Spleen (tissue), 11 donors: ENCODE measurements around the gene GRM2. TPM values are rescaled to one million over a fixed set of nuclear protein-coding genes. Genes with fewer than 3 reads are reported as not detected.

Source experiments
- DNase-seq: peaks from one replicate; pipeline ENCODE4 v3.0.0-alpha.2; 2020
- H3K27ac ChIP-seq, 8 donors: fragments of 200-600 bp; sonication (generic) in 7 of 8; 1 replicate in 4 of 8; 2 replicates in 4 of 8; pipeline versions ENCODE4 v1.5.0 to v1.8.0; 2016 to 2021; ENCODE audit warnings: inconsistent platforms in 4 of 8, mild to moderate bottlenecking in 4 of 8, moderate library complexity in 1 of 8
- H3K27me3 ChIP-seq, 7 donors: fragments of 200-600 bp; sonication (generic) in 6 of 7; replicated peaks in 1 of 7; 1 replicate in 4 of 7; 2 replicates in 3 of 7; pipeline versions ENCODE4 v1.5.0 to v1.8.0; 2016 to 2021; ENCODE audit warnings: inconsistent platforms in 3 of 7, mild to moderate bottlenecking in 1 of 7
- H3K36me3 ChIP-seq, 6 donors: fragments of 200-600 bp; sonication (generic) in 5 of 6; 1 replicate in 4 of 6; 2 replicates in 2 of 6; pipeline versions ENCODE4 v1.5.0 to v1.8.0; 2016 to 2021; ENCODE audit warnings: inconsistent platforms in 2 of 6
- H3K4me1 ChIP-seq, 6 donors: fragments of 200-600 bp; sonication (generic) in 5 of 6; 1 replicate in 3 of 6; 2 replicates in 3 of 6; pipeline versions ENCODE4 v1.5.0 to v1.8.0; 2016 to 2021; ENCODE audit warnings: inconsistent platforms in 3 of 6
- H3K4me3 ChIP-seq, 8 donors: fragments of 200-600 bp; sonication (generic) in 7 of 8; 1 replicate in 4 of 8; 2 replicates in 4 of 8; pipeline versions ENCODE4 v1.5.0 to v1.8.0; 2016 to 2021; ENCODE audit warnings: inconsistent platforms in 4 of 8, mild to moderate bottlenecking in 4 of 8, moderate library complexity in 2 of 8
- H3K9me3 ChIP-seq, 8 donors: fragments of 200-600 bp; sonication (generic) in 7 of 8; 1 replicate in 4 of 8; 2 replicates in 4 of 8; pipeline versions ENCODE4 v1.5.0 to v1.8.0; 2016 to 2021; ENCODE audit warnings: inconsistent platforms in 4 of 8
- CTCF ChIP-seq, 11 experiments: fragments of 200-600 bp in 7 of 11; fragments of 450-650 bp in 4 of 11; sonication (generic) in 4 of 11; IDR thresholded peaks in 8 of 11; conservative IDR thresholded peaks in 3 of 11; 1 replicate in 7 of 11; 2 replicates in 4 of 11; pipeline versions ENCODE4 v1.4.0 to v1.8.0; 2016 to 2021; ENCODE audit warnings: antibody characterized with exemption in 11 of 11, inconsistent platforms in 4 of 11, mild to moderate bottlenecking in 1 of 11
- POLR2A ChIP-seq, 3 donors: fragments of 450-650 bp; IDR thresholded peaks; one replicate each; pipeline ENCODE4 v1.5.1; 2017; ENCODE audit warnings: antibody characterized with exemption in 3 of 3, mild to moderate bottlenecking in 1 of 3
- POLR2AphosphoS5 ChIP-seq, 3 donors: sonication (generic); formaldehyde crosslinking; IDR thresholded peaks; one replicate each; pipeline ENCODE4 v1.5.1; 2017; ENCODE audit warnings: antibody characterized with exemption in 3 of 3
- WGBS, 5 donors: extraction: QIAGEN DNeasy Blood & Tissue Kit in 3 of 5; methylation state at CpG; one replicate each; pipeline versions ENCODE4 v1.1.5 to v1.1.7; 2013 to 2018; 5-methylcytosine and 5-hydroxymethylcytosine counted together
- intact Hi-C: fragments of 100-400 bp; cut with DNase I; formaldehyde crosslinking; loops from one replicate; pipeline ENCODE4 v1.15.0; 2023; ENCODE audit warnings: low total_unique reads
- polyA plus RNA-seq, 3 donors: library from polyadenylated mRNA; stranded (reverse); fragments of 200-250 nt; gene quantifications; one replicate each; pipeline ENCODE4 v1.2.1, GENCODE V29; 2013
- total RNA-seq, 7 donors: library from RNA; depleted of rRNA in 3 of 7; stranded (reverse); fragments of >200 nt in 3 of 7; fragmentation: NEBNext Ultra II Directional in 4 of 7; extraction: Animal tissue kit (Norgen Biotek cat#: 25700) in 4 of 7; gene quantifications; one replicate each; pipeline versions ENCODE4 v1.1.0 to v1.2.1, GENCODE V29; 2016 to 2021
- donor health status: healthy with polysubstance abuse.
- donor health status: DM: no; HTN: no; CAD: no; lungs with moderate emphysema.
- donor health status: DM: no; HTN: no; CAD: no.
- donor health status: Bipolar disorder and iron deficiency.
- donor health status: healthy.
- donor health status: DM: no; HTN: no; CAD: no.
- donor health status: DM: yes; HTN: yes; CAD: no.

Gene GRM2
- total and polyA plus RNA-seq, 10 donors = 0.17 to 2.7 (median 1.4) TPM

- Histone ChIP-seq H3K4me1 (peaks cover 43 to 100% (median 81%) of the 10 kb centered on the region in 6 donors), H3K9me3 (no peaks in the 10 kb centered on the region), H3K36me3 (peaks cover 0 to 85% (median 9%) of the 10 kb centered on the region in 6 donors), H3K27me3 (no peaks in the 10 kb centered on the region), H3K4me3 (no peak overlapping the region), H3K27ac (peak overlapping the region in 6 of 8 donors; percentile 29 to 84 (median 75))
- TF ChIP-seq POLR2AphosphoS5 (IDR thresholded peaks at IDR 0.05) (no peak), CTCF (IDR thresholded peaks at IDR 0.05 in 8 of 11, conservative IDR thresholded peaks at IDR 0.05 in 3 of 11) (no peak), POLR2A (IDR thresholded peaks at IDR 0.05) (no peak)
- DNase-seq = peak; percentile 40
- intact Hi-C loops = loop anchor here (5.0 to 10.0 kb wide), 2 partner anchors 177 to 295 kb away; partner anchors contain the start of genes DCAF1 and MANF
- 68 to 86% (median 81%) methylated on average over 7 of the region's 7 CpGs for WGBS, 5 donors
Measured at GRCh38 chr3:51679777-51680176, 27.1 kb upstream of the GRM2 start.

- H3K27me3 ChIP-seq = no peaks in the 10 kb centered on the region
- WGBS, 5 donors = 73 to 100% (median 85%) methylated on average over 1 to 6 of the region's 6 CpGs
- peak; percentile 72 for DNase-seq
- H3K27ac ChIP-seq = peak overlapping the region in 7 of 8 donors; percentile 41 to 84 (median 74)
- TF ChIP-seq POLR2A (IDR thresholded peaks at IDR 0.05) = no peak
- TF ChIP-seq POLR2AphosphoS5 (IDR thresholded peaks at IDR 0.05) = no peak
- TF ChIP-seq CTCF (IDR thresholded peaks at IDR 0.05 in 8 of 11, conservative IDR thresholded peaks at IDR 0.05 in 3 of 11) = no peak
- intact Hi-C loops = loop anchor here (5.0 kb wide), 1 partner anchor 178 kb away; the partner anchor contains the start of gene DCAF1
- H3K36me3 ChIP-seq = peaks cover 0 to 85% (median 11%) of the 10 kb centered on the region in 6 donors
- peaks cover 47 to 100% (median 84%) of the 10 kb centered on the region in 6 donors for H3K4me1 ChIP-seq
- H3K9me3 ChIP-seq = no peaks in the 10 kb centered on the region
- H3K4me3 ChIP-seq = no peak overlapping the region
Measured at GRCh38 chr3:51680196-51680595, 26.7 kb upstream of the GRM2 start.

GRCh38 chr3:51680663-51681230 lies 26.1 kb upstream of the GRM2 start:
- peak; percentile 54 for DNase-seq
- TF ChIP-seq POLR2AphosphoS5 (IDR thresholded peaks at IDR 0.05) (no peak), CTCF (IDR thresholded peaks at IDR 0.05 in 8 of 11, conservative IDR thresholded peaks at IDR 0.05 in 3 of 11) (no peak), POLR2A (IDR thresholded peaks at IDR 0.05) (no peak)
- 83 to 96% (median 90%) methylated on average over 2 of the region's 2 CpGs for WGBS, 5 donors
- H3K27ac ChIP-seq = peak overlapping the region; percentile 41 to 84 (median 74)
- H3K9me3 ChIP-seq = no peaks in the 10 kb centered on the region
- intact Hi-C loops = loop anchor here (5.0 kb wide), 1 partner anchor 178 kb away; the partner anchor contains the start of gene DCAF1
- peaks cover 50 to 100% (median 86%) of the 10 kb centered on the region in 6 donors for H3K4me1 ChIP-seq
- H3K27me3 ChIP-seq = no peaks in the 10 kb centered on the region
- peaks cover 0 to 85% (median 12%) of the 10 kb centered on the region in 6 donors for H3K36me3 ChIP-seq
- no peak overlapping the region for H3K4me3 ChIP-seq

GRCh38 chr3:51681453-51681852 lies 25.4 kb upstream of the GRM2 start:
- WGBS, 5 donors = 0 to 6% (median 4%) methylated on average over 3 of the region's 3 CpGs
- H3K9me3 ChIP-seq = no peaks in the 10 kb centered on the region
- DNase-seq = peak; percentile 90
- TF ChIP-seq POLR2AphosphoS5 (IDR thresholded peaks at IDR 0.05) (peak; percentile 30 to 69 (median 65)), POLR2A (IDR thresholded peaks at IDR 0.05) (no peak), CTCF (IDR thresholded peaks at IDR 0.05 in 8 of 11, conservative IDR thresholded peaks at IDR 0.05 in 3 of 11) (no peak)
- intact Hi-C loops = loop anchor here (5.0 kb wide), 1 partner anchor 179 kb away; the partner anchor contains the start of gene DCAF1
- H3K4me3 ChIP-seq = peak overlapping the region in 4 of 8 donors; percentile 10 to 46 (median 10)
- peak overlapping the region; percentile 41 to 84 (median 74) for H3K27ac ChIP-seq
- H3K27me3 ChIP-seq = no peaks in the 10 kb centered on the region
- peaks cover 56 to 100% (median 90%) of the 10 kb centered on the region in 6 donors for H3K4me1 ChIP-seq
- peaks cover 0 to 83% (median 12%) of the 10 kb centered on the region in 6 donors for H3K36me3 ChIP-seq
